Endothelial cell of umbilical vein (primary cell): ENCODE results near the gene PLCB4. TPM values are rescaled to one million over a fixed set of nuclear protein-coding genes. Genes with fewer than 3 reads are reported as not detected.

Source experiments
- BruUV-seq: library from RNA; stranded (reverse); fragments of 400-500 nt; replicated peaks from 2 replicates; lab custom pipeline; 2021; lab: Mats Ljungman, UMichigan
- CTCF ChIA-PET: fragments of 300-600, 350-600 bp; sonication (Branson Sonifier 250); formaldehyde crosslinking; loops from one replicate; lab custom pipeline; 2021; ENCODE audit warnings: antibody characterized with exemption, inconsistent platforms; lab: Charles Lee
- POLR2A ChIA-PET: fragments of 300-600, 350-600 bp; sonication (Branson Sonifier 250); formaldehyde crosslinking; loops from one replicate; lab custom pipeline; 2021; ENCODE audit warnings: antibody characterized with exemption, inconsistent platforms; lab: Charles Lee
- DNase-seq: peaks from one replicate; pipeline ENCODE4 v3.0.0-alpha.2; 2011; ENCODE audit warnings: low read depth, low spot score
- FAIRE-seq: peaks from 2 replicates; lab custom pipeline; 2011; peaks lifted over from hg19 to GRCh38; lab: Jason Lieb, UNC
- H2AFZ ChIP-seq: 2 replicates; pipeline ENCODE4 v1.6.0; 2012; ENCODE audit warnings: low read depth, low read length, control low read depth, inconsistent platforms
- H3K27ac ChIP-seq: 2 replicates; pipeline ENCODE4 v1.5.1; 2011; ENCODE audit warnings: low read depth, mild to moderate bottlenecking, control low read depth, low read length, moderate library complexity; ENCODE audit not compliant: insufficient read depth
- H3K27me3 ChIP-seq, 2 experiments: 2 replicates each; pipeline versions ENCODE4 v1.6.0 to v1.6.1; 2011; ENCODE audit warnings: low read length in 2 of 2, mixed read lengths in 1 of 2; ENCODE audit not compliant: control insufficient read depth in 2 of 2, insufficient read depth in 2 of 2
- H3K36me3 ChIP-seq, 2 experiments: 2 replicates in 1 of 2; 3 replicates in 1 of 2; pipeline ENCODE4 v1.5.1; 2011; ENCODE audit warnings: low read length in 2 of 2, mild to moderate bottlenecking in 1 of 2, moderate library complexity in 1 of 2; ENCODE audit not compliant: control insufficient read depth in 2 of 2, insufficient read depth in 2 of 2; ENCODE audit errors: extremely low read depth in 1 of 2
- H3K4me1 ChIP-seq: 3 replicates; pipeline ENCODE4 v1.5.1; 2011; ENCODE audit warnings: mild to moderate bottlenecking, low read length; ENCODE audit not compliant: control insufficient read depth, insufficient read depth; ENCODE audit errors: extremely low read depth
- H3K4me2 ChIP-seq: 2 replicates; pipeline ENCODE4 v1.6.1; 2011; ENCODE audit warnings: low read length, control low read depth, mixed read lengths; ENCODE audit not compliant: insufficient read depth
- H3K4me3 ChIP-seq, 3 experiments: fragments of 200-600 bp in 1 of 3; sonication (generic), shearing (Covaris generic) in 1 of 3; replicated peaks in 1 of 3; 2 replicates each; pipeline ENCODE4 v1.5.1; 2011 to 2016; ENCODE audit warnings: control low read depth in 3 of 3, low read length in 3 of 3, mild to moderate bottlenecking in 2 of 3, inconsistent platforms in 1 of 3, low read depth in 1 of 3, moderate library complexity in 1 of 3; ENCODE audit not compliant: insufficient read depth in 1 of 3
- H3K79me2 ChIP-seq: 2 replicates; pipeline ENCODE4 v1.6.0; 2012; ENCODE audit warnings: low read length, inconsistent platforms; ENCODE audit not compliant: control insufficient read depth, insufficient read depth
- H3K9ac ChIP-seq: replicated peaks from 2 replicates; pipeline ENCODE3; 2011; ENCODE audit warnings: low read length, control low read depth; ENCODE audit not compliant: insufficient read depth; ENCODE audit errors: extremely low read depth
- H3K9me1 ChIP-seq: replicated peaks from 3 replicates; pipeline ENCODE4 v1.6.0; 2011; ENCODE audit warnings: mild to moderate bottlenecking, low read length; ENCODE audit not compliant: control insufficient read depth, insufficient read depth; ENCODE audit errors: extremely low read depth
- H3K9me3 ChIP-seq: replicated peaks from 2 replicates; pipeline ENCODE4 v1.5.1; 2012; ENCODE audit warnings: low read length, inconsistent platforms; ENCODE audit not compliant: control insufficient read depth, insufficient read depth
- H4K20me1 ChIP-seq: replicated peaks from 2 replicates; pipeline ENCODE3; 2011; ENCODE audit warnings: mild to moderate bottlenecking, low read length; ENCODE audit not compliant: control insufficient read depth, insufficient read depth; ENCODE audit errors: extremely low read depth
- EZH2 ChIP-seq: IDR thresholded peaks from 2 replicates; pipeline ENCODE4 v1.6.1; 2012; ENCODE audit warnings: borderline replicate concordance, low read depth, mild to moderate bottlenecking, moderate library complexity, low read length, inconsistent platforms; ENCODE audit not compliant: severe bottlenecking
- FOS ChIP-seq: IDR thresholded peaks from 2 replicates; pipeline ENCODE4 v1.6.1; 2011; ENCODE audit warnings: mild to moderate bottlenecking, low read length, moderate library complexity, borderline replicate concordance; ENCODE audit not compliant: insufficient read depth
- GATA2 ChIP-seq: IDR thresholded peaks from 2 replicates; pipeline ENCODE4 v1.7.0; 2011; ENCODE audit warnings: low read depth, mild to moderate bottlenecking, moderate library complexity, mixed read lengths, low read length; ENCODE audit not compliant: insufficient read length, insufficient read depth
- JUN ChIP-seq: IDR thresholded peaks from 2 replicates; pipeline ENCODE4 v1.6.1; 2011; ENCODE audit warnings: borderline replicate concordance, low read depth; ENCODE audit not compliant: insufficient read length, insufficient read depth
- MAX ChIP-seq: IDR thresholded peaks from 2 replicates; pipeline ENCODE4 v1.6.1; 2011; ENCODE audit not compliant: insufficient read depth, insufficient read length
- dilution Hi-C: fragments of 300-500 bp; cut with MboI; formaldehyde crosslinking; loops from one replicate; pipeline ENCODE4 v1.15.0; 2019; ENCODE audit warnings: low sequenced_read_pairs; ENCODE audit not compliant: extremely low pct_ligation_motif_present
- intact Hi-C: fragments of 100-400 bp; cut with micrococcal nuclease; formaldehyde crosslinking; loops from one replicate; pipeline ENCODE4 v1.10.0; 2022
- polyA plus RNA-seq, 4 experiments: library from polyadenylated mRNA; depleted of rRNA in 3 of 4; stranded (reverse) in 3 of 4; unstranded in 1 of 4; fragments of >200 nt; gene quantifications; 2 replicates each; pipeline versions ENCODE4 v1.2.1 to v1.2.3, GENCODE V29; 2011 to 2012; ENCODE audit warnings: missing spikeins in 1 of 4
- total RNA-seq: library from RNA; stranded (reverse); gene quantifications from 2 replicates; pipeline ENCODE4 v1.2.3, GENCODE V29; 2021
- TF ChIP-seq, protein P1 (sequence below), 2 donors: IDR thresholded peaks; 1 replicate in 1 of 2; 2 replicates in 1 of 2; pipeline ENCODE4 v1.5.1; 2011; ENCODE audit warnings: low read length in 2 of 2, mild to moderate bottlenecking in 2 of 2, moderate library complexity in 2 of 2, control low read depth in 1 of 2, inconsistent platforms in 1 of 2, low read depth in 1 of 2; ENCODE audit not compliant: insufficient read depth in 1 of 2; ENCODE audit errors: extremely low read depth in 1 of 2

The PLCB4 gene
- total and polyA plus RNA-seq, 2 donors (not counting 3 experiments of a cell fraction or from before 2014, with no cell fraction given) = 0.37 to 1.7 TPM

- dilution Hi-C loops (no loop called here), intact Hi-C loops (no loop called here)
- Histone ChIP-seq H3K4me2 (no peak overlapping the region), H3K9me3 (no peaks in the 10 kb centered on the region), H3K4me3 (no peak overlapping the region), H3K4me1 (no peaks in the 10 kb centered on the region), H3K9me1 (no peaks in the 10 kb centered on the region), H3K9ac (no peak overlapping the region), H3K79me2 (no peaks in the 10 kb centered on the region), H3K27me3 (no peaks in the 10 kb centered on the region), H4K20me1 (no peaks in the 10 kb centered on the region), H3K27ac (no peak overlapping the region), H3K36me3 (no peaks in the 10 kb centered on the region), H2AFZ (no peak overlapping the region)
- DNase-seq = no peak
- no peak for FAIRE-seq
- ChIA-PET POLR2A (no interaction called here), CTCF (interaction anchor here (1.2 kb wide), 2 partner anchors 34 to 168 kb away, joined by 3 to 4 read pairs; no protein-coding TSS in a partner anchor)
- BruUV-seq = no TSS peak
- TF ChIP-seq FOS = no peak
- no peak for TF ChIP-seq MAX
- no peak for TF ChIP-seq EZH2
- no peak for TF ChIP-seq JUN
- TF ChIP-seq, protein P1, sequence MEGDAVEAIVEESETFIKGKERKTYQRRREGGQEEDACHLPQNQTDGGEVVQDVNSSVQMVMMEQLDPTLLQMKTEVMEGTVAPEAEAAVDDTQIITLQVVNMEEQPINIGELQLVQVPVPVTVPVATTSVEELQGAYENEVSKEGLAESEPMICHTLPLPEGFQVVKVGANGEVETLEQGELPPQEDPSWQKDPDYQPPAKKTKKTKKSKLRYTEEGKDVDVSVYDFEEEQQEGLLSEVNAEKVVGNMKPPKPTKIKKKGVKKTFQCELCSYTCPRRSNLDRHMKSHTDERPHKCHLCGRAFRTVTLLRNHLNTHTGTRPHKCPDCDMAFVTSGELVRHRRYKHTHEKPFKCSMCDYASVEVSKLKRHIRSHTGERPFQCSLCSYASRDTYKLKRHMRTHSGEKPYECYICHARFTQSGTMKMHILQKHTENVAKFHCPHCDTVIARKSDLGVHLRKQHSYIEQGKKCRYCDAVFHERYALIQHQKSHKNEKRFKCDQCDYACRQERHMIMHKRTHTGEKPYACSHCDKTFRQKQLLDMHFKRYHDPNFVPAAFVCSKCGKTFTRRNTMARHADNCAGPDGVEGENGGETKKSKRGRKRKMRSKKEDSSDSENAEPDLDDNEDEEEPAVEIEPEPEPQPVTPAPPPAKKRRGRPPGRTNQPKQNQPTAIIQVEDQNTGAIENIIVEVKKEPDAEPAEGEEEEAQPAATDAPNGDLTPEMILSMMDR (IDR thresholded peaks at IDR 0.05; ENCODE audit: extremely low read depth in 1 of 2, insufficient read depth in 1 of 2, low read depth in 1 of 2, low read length in 2 of 2) = no peak
- TF ChIP-seq GATA2 = no peak
Measured at GRCh38 chr20:9441948-9442347, 373.1 kb downstream of the PLCB4 start.
